ENCODE data around the gene CDC73. TPM values are rescaled to one million over a fixed set of nuclear protein-coding genes. Genes with fewer than 3 reads are reported as not detected.

The CDC73 gene
- total RNA-seq, 4 donors from 2014 or later = 26.2 to 208 (median 54.6) TPM

DNA sequence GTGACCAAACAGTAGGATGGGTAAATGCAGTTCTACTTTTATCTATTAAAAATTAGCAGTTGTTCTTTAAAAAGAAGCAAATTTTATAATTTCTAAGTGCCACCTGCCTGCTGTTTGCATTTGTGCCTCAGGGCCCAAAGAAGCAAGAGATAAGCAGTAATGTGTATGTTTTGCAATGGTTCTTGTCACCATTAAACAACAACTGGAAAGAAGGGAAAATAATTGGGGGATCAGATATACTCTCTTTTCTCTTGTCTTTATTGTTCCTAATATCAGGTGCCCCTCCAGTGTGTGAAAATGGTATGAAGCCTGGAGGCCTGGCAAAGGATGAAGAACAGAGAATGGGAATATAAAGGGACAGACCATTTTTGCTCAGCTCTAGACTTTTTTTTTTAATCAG, 55.0 kb downstream of the CDC73 start:
- Histone ChIP-seq H3K4me3 (no peak overlapping the region), H3K27me3 (no peaks in the 10 kb centered on the region), H3K4me1 (peaks cover 0 to 22% (median 5%) of the 10 kb centered on the region in 4 donors), H3K27ac (no peak overlapping the region), H3K9me3 (no peaks in the 10 kb centered on the region), H3K36me3 (no peaks in the 10 kb centered on the region)
- in situ Hi-C loops (cut with MboI; ENCODE audit: low pct_ligation_motif_present in 1 of 4, low pct_unique_long_range_greater_than_20kb in 1 of 4, low sequenced_read_pairs in 3 of 4) = loop anchor here in 3 of 4 donors (5.0 to 25.0 kb wide), 2 partner anchors 1111 to 1116 kb away; no protein-coding TSS in a partner anchor
- no peak for DNase-seq
- intact Hi-C loops (cut with DNase I; ENCODE audit: low total_unique reads) = no loop called here
- TF ChIP-seq, protein P1, sequence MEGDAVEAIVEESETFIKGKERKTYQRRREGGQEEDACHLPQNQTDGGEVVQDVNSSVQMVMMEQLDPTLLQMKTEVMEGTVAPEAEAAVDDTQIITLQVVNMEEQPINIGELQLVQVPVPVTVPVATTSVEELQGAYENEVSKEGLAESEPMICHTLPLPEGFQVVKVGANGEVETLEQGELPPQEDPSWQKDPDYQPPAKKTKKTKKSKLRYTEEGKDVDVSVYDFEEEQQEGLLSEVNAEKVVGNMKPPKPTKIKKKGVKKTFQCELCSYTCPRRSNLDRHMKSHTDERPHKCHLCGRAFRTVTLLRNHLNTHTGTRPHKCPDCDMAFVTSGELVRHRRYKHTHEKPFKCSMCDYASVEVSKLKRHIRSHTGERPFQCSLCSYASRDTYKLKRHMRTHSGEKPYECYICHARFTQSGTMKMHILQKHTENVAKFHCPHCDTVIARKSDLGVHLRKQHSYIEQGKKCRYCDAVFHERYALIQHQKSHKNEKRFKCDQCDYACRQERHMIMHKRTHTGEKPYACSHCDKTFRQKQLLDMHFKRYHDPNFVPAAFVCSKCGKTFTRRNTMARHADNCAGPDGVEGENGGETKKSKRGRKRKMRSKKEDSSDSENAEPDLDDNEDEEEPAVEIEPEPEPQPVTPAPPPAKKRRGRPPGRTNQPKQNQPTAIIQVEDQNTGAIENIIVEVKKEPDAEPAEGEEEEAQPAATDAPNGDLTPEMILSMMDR (IDR thresholded peaks at IDR 0.05) = no peak
- TF ChIP-seq POLR2A (IDR thresholded peaks at IDR 0.05) (no peak), EP300 (IDR thresholded peaks at IDR 0.05; ENCODE audit: low read depth) (no peak), POLR2AphosphoS5 (IDR thresholded peaks at IDR 0.05) (no peak)

DNA sequence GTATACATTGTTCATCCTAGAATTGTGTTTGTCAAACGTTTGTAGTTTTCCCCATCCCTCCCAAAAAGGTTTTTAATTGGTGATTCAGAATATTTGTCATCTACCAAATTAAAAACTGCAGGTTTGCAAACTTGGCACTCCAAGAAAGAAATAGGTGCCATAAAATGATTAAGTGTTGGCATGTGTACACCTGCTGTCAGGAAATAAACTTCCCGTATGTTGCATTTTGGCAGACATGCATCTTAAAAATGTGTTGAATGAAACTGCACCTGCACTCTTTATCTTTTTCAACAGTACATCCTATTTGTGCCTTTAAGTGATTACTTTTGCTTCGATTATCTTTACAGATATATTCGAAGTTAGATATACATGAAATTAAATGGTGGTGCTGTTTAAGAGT, 57.3 kb downstream of the CDC73 start:
- no peaks in the 10 kb centered on the region for H3K9me3 ChIP-seq
- H3K4me3 ChIP-seq = no peak overlapping the region
- no peaks in the 10 kb centered on the region for H3K36me3 ChIP-seq
- peaks cover 0 to 43% (median 9%) of the 10 kb centered on the region in 4 donors for H3K4me1 ChIP-seq
- in situ Hi-C loops (cut with MboI; ENCODE audit: low pct_ligation_motif_present in 1 of 4, low pct_unique_long_range_greater_than_20kb in 1 of 4, low sequenced_read_pairs in 3 of 4) (loop anchor here in 3 of 4 donors (5.0 to 25.0 kb wide), 2 partner anchors 1108 to 1113 kb away; no protein-coding TSS in a partner anchor), intact Hi-C loops (cut with DNase I; ENCODE audit: low total_unique reads) (no loop called here)
- TF ChIP-seq, protein P1 (IDR thresholded peaks at IDR 0.05) = no peak
- no peak for TF ChIP-seq EP300 (IDR thresholded peaks at IDR 0.05; ENCODE audit: low read depth)
- TF ChIP-seq POLR2A (IDR thresholded peaks at IDR 0.05) = no peak
- TF ChIP-seq POLR2AphosphoS5 (IDR thresholded peaks at IDR 0.05) = no peak
- 35 to 38% methylated on average over 4 of the region's 4 CpGs for WGBS, 2 donors (ENCODE audit: low coverage in 1 of 2)
- no peak for DNase-seq
- H3K27me3 ChIP-seq = no peaks in the 10 kb centered on the region
- no peak overlapping the region for H3K27ac ChIP-seq

DNA sequence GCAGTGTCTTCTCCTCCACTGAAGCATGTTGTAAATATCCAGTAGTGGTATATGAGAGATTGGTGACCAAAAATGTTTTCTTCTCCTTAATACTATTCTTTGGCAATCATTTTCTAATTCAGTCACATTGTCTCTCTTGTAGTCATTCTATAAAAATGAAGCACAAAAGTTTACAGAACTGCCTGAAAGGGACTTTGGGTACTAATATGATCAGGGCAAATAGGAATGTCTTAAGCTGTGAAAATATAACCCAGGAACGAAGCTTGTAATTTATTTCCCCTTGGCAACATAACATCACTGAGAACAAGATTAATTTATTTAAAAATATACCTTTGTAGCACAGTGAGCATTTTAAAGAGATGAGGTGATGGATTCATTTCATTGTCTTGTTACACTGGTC, 59.7 kb downstream of the CDC73 start:
- TF ChIP-seq, protein P1 (IDR thresholded peaks at IDR 0.05) = no peak
- TF ChIP-seq EP300 (IDR thresholded peaks at IDR 0.05; ENCODE audit: low read depth) = no peak
- no peak for TF ChIP-seq POLR2A (IDR thresholded peaks at IDR 0.05)
- TF ChIP-seq POLR2AphosphoS5 (IDR thresholded peaks at IDR 0.05) = no peak
- WGBS, 2 donors (ENCODE audit: low coverage in 1 of 2) = 53 to 57% methylated on average over 1 of the region's 1 CpG
- no peak overlapping the region for H3K27ac ChIP-seq
- in situ Hi-C loops (cut with MboI; ENCODE audit: low pct_ligation_motif_present in 1 of 4, low pct_unique_long_range_greater_than_20kb in 1 of 4, low sequenced_read_pairs in 3 of 4) (loop anchor here in 2 of 4 donors (25.0 kb wide), 1 partner anchor 1106 kb away; no protein-coding TSS in a partner anchor), intact Hi-C loops (cut with DNase I; ENCODE audit: low total_unique reads) (no loop called here)
- H3K36me3 ChIP-seq = no peaks in the 10 kb centered on the region
- H3K4me1 ChIP-seq = peaks cover 0 to 63% (median 20%) of the 10 kb centered on the region in 4 donors
- no peaks in the 10 kb centered on the region for H3K9me3 ChIP-seq
- DNase-seq = no peak
- H3K4me3 ChIP-seq = no peak overlapping the region
- H3K27me3 ChIP-seq = no peaks in the 10 kb centered on the region

DNA sequence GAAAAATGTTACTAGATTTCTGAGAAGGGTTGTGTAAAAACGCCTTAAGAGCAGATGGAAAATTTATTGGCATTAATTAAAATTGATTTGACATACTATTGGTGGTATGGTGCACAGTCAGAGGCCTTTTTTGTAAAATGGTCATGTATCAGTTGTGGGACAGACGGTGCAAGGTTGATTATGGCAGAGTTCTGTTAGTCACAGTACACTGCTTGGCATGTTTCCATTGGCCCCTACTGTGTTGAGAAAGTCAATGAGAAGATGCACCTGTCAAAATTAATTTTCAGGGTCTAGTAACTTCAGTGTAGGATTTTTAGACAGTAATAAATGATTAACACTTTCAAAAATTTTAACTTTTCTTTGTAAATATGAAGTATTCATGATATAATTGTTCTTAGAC, 60.2 kb downstream of the CDC73 start:
- Histone ChIP-seq H3K27me3 (no peaks in the 10 kb centered on the region), H3K36me3 (no peaks in the 10 kb centered on the region), H3K4me3 (no peak overlapping the region), H3K4me1 (peaks cover 0 to 67% (median 24%) of the 10 kb centered on the region in 4 donors), H3K27ac (no peak overlapping the region), H3K9me3 (no peaks in the 10 kb centered on the region)
- in situ Hi-C loops (cut with MboI; ENCODE audit: low pct_ligation_motif_present in 1 of 4, low pct_unique_long_range_greater_than_20kb in 1 of 4, low sequenced_read_pairs in 3 of 4) = loop anchor here in 2 of 4 donors (25.0 kb wide), 1 partner anchor 1105 kb away; no protein-coding TSS in a partner anchor
- TF ChIP-seq EP300 (IDR thresholded peaks at IDR 0.05; ENCODE audit: low read depth) (no peak), POLR2AphosphoS5 (IDR thresholded peaks at IDR 0.05) (no peak), POLR2A (IDR thresholded peaks at IDR 0.05) (no peak)
- TF ChIP-seq, protein P1 (IDR thresholded peaks at IDR 0.05) = no peak
- 69 to 77% methylated on average over 2 of the region's 2 CpGs for WGBS, 2 donors (ENCODE audit: low coverage in 1 of 2)
- no peak for DNase-seq
- intact Hi-C loops (cut with DNase I; ENCODE audit: low total_unique reads) = no loop called here

Data from transverse colon (tissue), 4 donors.